Brain microvascular endothelial cell (primary cell): Measurements from ENCODE around the gene CEP120.
"Not testable (repeated sequence)": the region's sequence is repeated elsewhere in the genome, so short reads cannot be mapped to it uniquely, and the experiment has no call there.

Experiments
- DNase-seq: peaks from one replicate; pipeline ENCODE4 v3.0.0-alpha.2; 2020
- H3K27ac ChIP-seq: fragments of 250-450 bp; sonication (Bioruptor Pico); 2 replicates; pipeline ENCODE4 v1.5.1; 2020; ENCODE audit warnings: mild to moderate bottlenecking, moderate library complexity
- H3K27me3 ChIP-seq: fragments of 250-450 bp; sonication (Bioruptor Pico); replicated peaks from 2 replicates; pipeline ENCODE4 v1.5.1; 2020; ENCODE audit warnings: mild to moderate bottlenecking
- H3K36me3 ChIP-seq: fragments of 250-450 bp; sonication (Bioruptor Pico); replicated peaks from 2 replicates; pipeline ENCODE4 v1.5.1; 2020; ENCODE audit warnings: mild to moderate bottlenecking
- H3K4me3 ChIP-seq: 2 replicates; pipeline ENCODE4 v1.5.1; 2011; ENCODE audit warnings: low read depth, mild to moderate bottlenecking, control low read depth, low read length, moderate library complexity
- in situ Hi-C: cut with HindIII; loops from 2 replicates; pipeline ENCODE4 v1.10.0; 2017; ENCODE audit warnings: low sequenced_read_pairs, low pct_ligation_motif_present
- TF ChIP-seq, protein P1 (sequence below): IDR thresholded peaks from 2 replicates; pipeline ENCODE4 v1.5.1; 2011; ENCODE audit warnings: low read depth, mild to moderate bottlenecking, moderate library complexity, low read length, control low read depth, inconsistent platforms; ENCODE audit errors: missing control alignments

The CEP120 gene

DNA sequence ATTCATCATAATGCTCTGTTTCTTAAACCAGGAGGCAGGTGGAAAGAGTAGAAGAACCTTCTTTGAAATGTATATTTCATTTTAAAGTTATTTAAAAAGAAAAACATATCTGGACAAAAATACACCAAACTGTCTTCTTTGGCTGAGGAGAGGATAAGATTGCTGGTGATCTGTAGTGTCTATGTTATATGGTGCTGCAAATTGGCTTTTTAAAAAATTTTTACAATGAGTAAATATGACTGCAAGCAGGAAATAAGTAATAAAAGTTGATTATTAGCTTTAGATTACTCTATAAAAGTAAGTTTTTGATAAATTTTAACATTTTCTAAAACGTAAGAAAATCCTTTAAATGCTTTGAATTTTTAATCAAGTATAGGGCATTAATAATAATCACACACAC is 64.9 kb downstream of the CEP120 start:
- in situ Hi-C loops: no loop called here
- Histone ChIP-seq H3K4me3 (no peak overlapping the region), H3K27me3 (no peaks in the 10 kb centered on the region), H3K27ac (no peak overlapping the region), H3K36me3 (no peaks in the 10 kb centered on the region)
- DNase-seq: no peak
- TF ChIP-seq, protein P1, sequence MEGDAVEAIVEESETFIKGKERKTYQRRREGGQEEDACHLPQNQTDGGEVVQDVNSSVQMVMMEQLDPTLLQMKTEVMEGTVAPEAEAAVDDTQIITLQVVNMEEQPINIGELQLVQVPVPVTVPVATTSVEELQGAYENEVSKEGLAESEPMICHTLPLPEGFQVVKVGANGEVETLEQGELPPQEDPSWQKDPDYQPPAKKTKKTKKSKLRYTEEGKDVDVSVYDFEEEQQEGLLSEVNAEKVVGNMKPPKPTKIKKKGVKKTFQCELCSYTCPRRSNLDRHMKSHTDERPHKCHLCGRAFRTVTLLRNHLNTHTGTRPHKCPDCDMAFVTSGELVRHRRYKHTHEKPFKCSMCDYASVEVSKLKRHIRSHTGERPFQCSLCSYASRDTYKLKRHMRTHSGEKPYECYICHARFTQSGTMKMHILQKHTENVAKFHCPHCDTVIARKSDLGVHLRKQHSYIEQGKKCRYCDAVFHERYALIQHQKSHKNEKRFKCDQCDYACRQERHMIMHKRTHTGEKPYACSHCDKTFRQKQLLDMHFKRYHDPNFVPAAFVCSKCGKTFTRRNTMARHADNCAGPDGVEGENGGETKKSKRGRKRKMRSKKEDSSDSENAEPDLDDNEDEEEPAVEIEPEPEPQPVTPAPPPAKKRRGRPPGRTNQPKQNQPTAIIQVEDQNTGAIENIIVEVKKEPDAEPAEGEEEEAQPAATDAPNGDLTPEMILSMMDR: no peak

DNA sequence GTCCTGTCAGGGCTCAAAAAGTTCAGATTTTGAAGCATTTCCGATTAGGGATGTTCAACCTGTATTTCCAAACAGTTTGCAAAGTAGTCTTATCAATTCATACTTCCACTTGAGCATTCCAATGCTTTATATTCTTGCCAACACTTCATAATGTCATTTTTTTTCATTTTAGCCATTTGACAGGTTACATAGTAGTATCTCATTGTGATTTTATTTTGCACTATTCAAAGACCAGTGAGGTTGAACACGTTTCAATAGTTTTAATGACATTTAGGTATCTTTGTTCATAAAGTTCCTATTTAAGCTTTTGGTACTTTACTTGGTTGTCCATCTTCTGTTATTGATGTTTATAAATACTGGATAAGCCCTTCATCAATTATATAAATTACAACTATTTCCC is 71.4 kb downstream of the CEP120 start:
- H3K36me3 ChIP-seq: no peaks in the 10 kb centered on the region
- TF ChIP-seq, protein P1: no peak
- H3K27me3 ChIP-seq: no peaks in the 10 kb centered on the region
- in situ Hi-C loops: no loop called here
- H3K4me3 ChIP-seq: no peak overlapping the region
- DNase-seq: no peak
- H3K27ac ChIP-seq: no peak overlapping the region

DNA sequence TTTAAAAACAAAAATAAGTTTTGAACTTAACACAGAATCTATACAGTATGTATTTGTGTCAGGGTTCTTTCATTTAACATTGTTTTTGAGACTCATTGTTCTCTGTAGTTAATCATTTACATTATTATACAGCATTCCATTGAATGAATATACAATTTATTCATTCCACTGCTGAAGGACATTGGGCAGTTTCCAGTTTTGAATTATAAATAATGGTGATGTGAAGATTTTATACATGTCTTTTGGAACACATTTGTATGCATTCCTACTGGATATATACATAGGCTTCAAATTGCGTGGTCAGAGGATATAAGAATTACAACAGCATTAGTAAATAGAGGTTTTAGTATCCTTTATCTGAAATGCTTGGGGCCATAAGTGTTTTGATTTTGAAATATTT is 72.0 kb downstream of the CEP120 start:
- H3K36me3 ChIP-seq: no peaks in the 10 kb centered on the region
- H3K4me3 ChIP-seq: no peak overlapping the region
- no peak overlapping the region for H3K27ac ChIP-seq
- TF ChIP-seq, protein P1: no peak
- DNase-seq: no peak
- no peaks in the 10 kb centered on the region for H3K27me3 ChIP-seq
- in situ Hi-C loops: no loop called here

DNA sequence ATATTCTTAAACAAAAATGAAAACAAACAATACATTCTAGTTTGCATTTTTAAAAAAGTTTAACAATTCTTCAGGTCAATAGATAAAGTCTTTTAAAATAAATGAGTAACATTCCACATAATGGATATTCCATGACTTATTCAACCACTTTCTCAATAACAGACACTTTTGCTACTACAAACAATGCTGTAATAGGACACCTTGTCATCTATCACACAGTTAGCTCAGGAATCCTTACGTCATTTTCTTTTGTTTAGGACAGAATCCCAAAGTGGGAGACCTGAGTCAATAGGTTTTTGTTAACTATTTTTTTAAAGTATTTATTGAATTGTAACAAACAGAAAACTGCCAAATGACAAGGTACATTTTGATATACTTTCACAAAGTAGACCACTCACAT is 72.5 kb downstream of the CEP120 start:
- in situ Hi-C loops: no loop called here
- no peak overlapping the region for H3K4me3 ChIP-seq
- DNase-seq: no peak
- no peak overlapping the region for H3K27ac ChIP-seq
- TF ChIP-seq, protein P1: no peak
- H3K36me3 ChIP-seq: no peaks in the 10 kb centered on the region
- H3K27me3 ChIP-seq: no peaks in the 10 kb centered on the region

DNA sequence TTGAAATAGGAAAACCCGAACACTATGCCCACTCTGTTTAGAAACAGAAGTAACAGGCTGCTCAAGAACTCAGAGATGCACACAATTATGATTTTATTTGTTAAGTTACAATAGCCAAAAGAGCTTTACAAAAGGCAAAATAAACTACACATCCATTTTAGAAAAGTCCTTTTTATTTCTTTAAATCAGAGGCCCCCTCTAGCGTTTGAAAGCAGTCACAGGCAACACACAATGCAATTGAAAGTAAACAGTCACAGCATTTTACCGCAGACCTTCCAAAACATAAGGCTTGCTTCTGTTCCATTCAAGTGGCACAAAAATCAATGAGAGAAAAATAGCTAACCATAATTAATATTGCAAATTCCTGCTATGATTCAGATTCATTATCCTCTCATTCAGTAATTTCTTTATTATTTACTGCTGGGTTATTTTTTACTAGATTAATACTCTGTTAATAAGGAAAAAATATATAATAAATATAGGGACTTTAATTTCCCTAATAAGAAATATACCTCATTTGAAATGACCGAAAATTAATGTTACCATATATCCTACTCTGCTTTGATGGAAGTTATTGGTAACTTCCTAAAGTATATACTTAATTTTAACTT is 78.3 kb downstream of the CEP120 start:
- TF ChIP-seq, protein P1: peak; percentile 80
- H3K4me3 ChIP-seq: no peak overlapping the region
- DNase-seq: peak; percentile 31
- H3K27ac ChIP-seq: no peak overlapping the region
- no peaks in the 10 kb centered on the region for H3K36me3 ChIP-seq
- in situ Hi-C loops: no loop called here
- no peaks in the 10 kb centered on the region for H3K27me3 ChIP-seq

DNA sequence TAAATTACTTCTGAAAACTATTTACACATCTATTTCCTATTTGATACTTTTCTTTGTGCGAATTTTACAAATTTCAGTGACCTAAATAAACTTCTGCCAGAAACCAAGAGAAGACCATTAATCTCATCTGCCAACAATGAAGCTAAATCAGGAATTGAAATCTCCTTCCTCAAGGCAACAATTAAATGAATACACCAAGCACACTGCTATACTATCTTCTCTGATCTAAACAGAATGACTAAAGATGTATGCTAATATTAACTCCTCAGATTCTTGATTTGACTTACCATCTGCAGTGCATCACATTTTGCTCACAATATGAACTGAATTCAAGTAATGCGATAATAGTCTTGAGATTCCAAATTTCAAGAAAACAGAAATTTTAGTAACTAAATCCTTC is 82.3 kb downstream of the CEP120 start:
- Histone ChIP-seq H3K27ac (no peak overlapping the region), H3K4me3 (no peak overlapping the region), H3K27me3 (no peaks in the 10 kb centered on the region), H3K36me3 (no peaks in the 10 kb centered on the region)
- TF ChIP-seq, protein P1: no peak
- in situ Hi-C loops: no loop called here
- no peak for DNase-seq

DNA sequence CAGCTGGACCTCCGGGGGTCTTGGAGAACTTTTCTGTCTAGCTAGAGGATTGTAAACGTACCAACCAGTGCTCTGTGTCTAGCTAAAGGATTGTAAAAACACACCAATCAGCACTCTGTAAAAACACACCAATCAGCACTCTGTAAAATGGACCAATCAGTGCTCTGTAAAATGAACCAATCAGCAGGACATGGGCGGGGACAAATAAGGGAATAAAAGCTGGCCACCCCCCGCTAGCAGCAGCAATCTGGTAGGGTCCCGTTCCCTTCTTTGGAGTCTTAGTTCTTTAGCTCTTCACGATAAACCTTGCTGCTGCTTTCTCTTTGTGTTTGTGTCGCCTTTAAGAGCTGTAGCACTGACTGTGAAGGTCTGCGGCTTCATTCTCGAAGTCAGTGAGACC is 114.8 kb downstream of the CEP120 start:
- H3K4me3 ChIP-seq, in situ Hi-C loops, H3K27ac ChIP-seq, H3K36me3 ChIP-seq, H3K27me3 ChIP-seq, DNase-seq: not testable (repeated sequence)
